ENCODE data around the gene FASN. TPM values are rescaled to one million over a fixed set of nuclear protein-coding genes. Genes with fewer than 3 reads are reported as not detected.

Gene FASN
- total RNA-seq, 4 donors from 2014 or later, result 141 to 424 (median 233) TPM

DNA sequence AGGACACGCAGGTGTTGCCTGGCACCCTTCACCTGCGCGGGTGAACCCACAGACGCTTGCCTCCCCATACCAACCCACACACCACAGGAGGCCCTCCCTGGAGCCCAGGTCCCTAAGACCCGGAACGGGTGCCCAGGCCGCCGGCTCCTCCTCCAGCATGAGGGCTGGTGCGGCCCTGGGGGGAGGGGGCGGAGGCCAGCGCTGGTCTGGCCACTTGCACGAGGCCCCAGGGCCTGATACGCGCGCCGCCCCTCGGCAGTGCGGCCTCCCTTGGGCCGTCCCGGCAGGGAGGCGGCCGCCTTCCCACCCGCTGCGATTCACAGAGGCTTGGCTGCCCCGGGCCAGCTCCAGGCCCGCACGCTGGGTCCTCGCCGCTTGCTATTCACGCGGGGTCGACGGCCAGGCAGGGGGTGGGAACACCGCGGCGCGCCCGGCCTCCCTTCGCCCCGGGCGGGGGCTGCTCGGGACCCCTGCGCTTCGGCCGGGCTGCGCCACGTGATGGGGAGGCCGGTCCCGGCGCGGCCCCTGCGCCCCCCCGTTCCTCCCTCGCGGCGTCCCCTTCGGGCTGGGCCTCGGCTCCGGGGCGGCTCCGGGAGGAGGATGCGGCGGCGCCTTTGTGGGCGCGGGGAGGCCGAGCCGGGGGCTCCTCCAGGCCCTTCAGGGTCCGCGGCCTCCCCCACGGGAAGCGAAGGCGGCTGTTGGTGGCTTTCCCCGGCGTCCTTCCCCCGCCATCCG lies 685 bp downstream of the FASN start:
- intact Hi-C loops (cut with DNase I; ENCODE audit: low total_unique reads), result no loop called here
- no peak for DNase-seq (ENCODE audit: low spot score in 2 of 2)
- H3K4me3 ChIP-seq (ENCODE audit: low read depth, poor library complexity, severe bottlenecking), result peak overlapping the region; percentile 72
- 1% methylated on average over 18 to 43 of the region's 77 CpGs for WGBS, 2 donors
- TF ChIP-seq POLR2A (IDR thresholded peaks at IDR 0.05), result no peak
- TF ChIP-seq, protein P1, sequence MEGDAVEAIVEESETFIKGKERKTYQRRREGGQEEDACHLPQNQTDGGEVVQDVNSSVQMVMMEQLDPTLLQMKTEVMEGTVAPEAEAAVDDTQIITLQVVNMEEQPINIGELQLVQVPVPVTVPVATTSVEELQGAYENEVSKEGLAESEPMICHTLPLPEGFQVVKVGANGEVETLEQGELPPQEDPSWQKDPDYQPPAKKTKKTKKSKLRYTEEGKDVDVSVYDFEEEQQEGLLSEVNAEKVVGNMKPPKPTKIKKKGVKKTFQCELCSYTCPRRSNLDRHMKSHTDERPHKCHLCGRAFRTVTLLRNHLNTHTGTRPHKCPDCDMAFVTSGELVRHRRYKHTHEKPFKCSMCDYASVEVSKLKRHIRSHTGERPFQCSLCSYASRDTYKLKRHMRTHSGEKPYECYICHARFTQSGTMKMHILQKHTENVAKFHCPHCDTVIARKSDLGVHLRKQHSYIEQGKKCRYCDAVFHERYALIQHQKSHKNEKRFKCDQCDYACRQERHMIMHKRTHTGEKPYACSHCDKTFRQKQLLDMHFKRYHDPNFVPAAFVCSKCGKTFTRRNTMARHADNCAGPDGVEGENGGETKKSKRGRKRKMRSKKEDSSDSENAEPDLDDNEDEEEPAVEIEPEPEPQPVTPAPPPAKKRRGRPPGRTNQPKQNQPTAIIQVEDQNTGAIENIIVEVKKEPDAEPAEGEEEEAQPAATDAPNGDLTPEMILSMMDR (IDR thresholded peaks at IDR 0.05), result no peak

DNA sequence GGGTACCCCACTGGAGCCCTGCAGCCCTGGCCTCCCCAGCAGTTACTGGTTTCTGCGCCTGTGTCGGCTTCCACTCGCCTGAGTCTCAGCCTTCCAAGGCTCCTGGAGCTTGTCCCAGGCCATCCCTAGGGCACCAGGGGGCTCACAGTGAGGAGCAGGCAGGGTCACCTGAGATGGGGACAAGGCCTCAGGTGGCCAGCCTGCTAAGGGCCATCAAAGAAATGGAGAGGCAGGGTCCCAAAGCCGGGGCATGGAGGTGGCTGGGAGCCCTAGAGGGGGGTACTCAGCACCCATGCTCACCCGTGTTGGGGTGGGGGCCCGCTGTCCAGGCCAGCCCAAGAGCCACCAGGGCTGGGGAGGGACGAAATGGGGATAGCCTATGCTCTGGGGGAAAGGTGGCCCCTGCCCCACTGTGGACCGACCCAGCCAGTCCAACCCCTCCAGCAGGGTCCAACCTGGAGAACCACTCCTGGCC lies 1.3 kb downstream of the FASN start:
- no peak for DNase-seq (ENCODE audit: low spot score in 2 of 2)
- H3K4me3 ChIP-seq (ENCODE audit: low read depth, poor library complexity, severe bottlenecking), result peak overlapping the region; percentile 72
- intact Hi-C loops (cut with DNase I; ENCODE audit: low total_unique reads), result no loop called here
- WGBS, 2 donors, result 58 to 74% methylated on average over 6 to 8 of the region's 8 CpGs
- TF ChIP-seq POLR2A (IDR thresholded peaks at IDR 0.05), result no peak
- TF ChIP-seq, protein P1 (IDR thresholded peaks at IDR 0.05), result no peak

DNA sequence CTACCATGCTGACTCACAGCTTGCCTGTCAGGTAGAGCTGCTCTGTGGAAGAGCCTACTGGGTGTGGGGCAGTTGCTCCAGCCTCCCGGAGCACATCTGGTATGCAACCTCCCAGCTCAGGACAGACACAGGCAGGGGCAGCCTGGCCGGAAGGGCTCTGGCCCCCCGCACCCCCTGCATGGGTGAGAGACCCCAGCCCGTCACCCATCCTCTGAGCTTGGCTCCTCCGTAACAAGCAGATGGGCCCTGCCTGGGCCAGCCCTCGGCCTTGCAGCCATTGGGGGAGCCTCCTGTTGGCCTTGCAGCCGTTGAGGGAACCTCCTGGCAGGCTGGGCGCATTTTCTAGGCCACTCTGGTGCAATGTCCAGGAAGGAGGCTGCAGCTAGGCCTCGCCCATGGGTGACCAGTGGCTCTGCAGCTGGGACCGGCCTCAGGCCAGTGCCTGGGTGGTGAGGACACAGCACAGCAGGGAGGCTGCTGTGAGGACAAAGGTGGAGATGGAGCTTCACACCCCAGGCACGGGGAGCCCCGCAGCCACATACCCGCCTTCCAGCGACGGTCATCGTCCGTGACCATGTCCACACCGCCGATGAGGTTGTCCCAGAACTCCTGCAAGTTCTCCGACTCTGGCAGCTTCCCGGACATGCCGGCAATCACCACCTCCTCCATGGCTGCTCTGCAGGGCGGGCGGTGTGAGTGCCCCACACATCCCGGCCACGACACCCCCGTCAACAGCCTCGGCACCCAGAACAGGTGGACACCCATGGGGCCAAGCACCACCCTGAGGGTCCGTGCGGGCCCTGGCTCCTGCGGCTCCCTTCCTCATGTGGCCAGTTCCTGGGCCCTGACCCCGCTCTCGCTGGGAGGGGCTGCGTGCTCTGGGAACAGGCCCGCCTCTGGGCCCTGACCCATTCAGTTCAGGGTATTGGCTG lies 2.0 kb downstream of the FASN start:
- TF ChIP-seq, protein P1 (IDR thresholded peaks at IDR 0.05), result no peak
- no peak for TF ChIP-seq POLR2A (IDR thresholded peaks at IDR 0.05)
- no peak for DNase-seq (ENCODE audit: low spot score in 2 of 2)
- WGBS, 2 donors, result 95 to 96% methylated on average over 33 to 34 of the region's 35 CpGs
- intact Hi-C loops (cut with DNase I; ENCODE audit: low total_unique reads), result no loop called here
- no peak overlapping the region for H3K4me3 ChIP-seq (ENCODE audit: low read depth, poor library complexity, severe bottlenecking)

DNA sequence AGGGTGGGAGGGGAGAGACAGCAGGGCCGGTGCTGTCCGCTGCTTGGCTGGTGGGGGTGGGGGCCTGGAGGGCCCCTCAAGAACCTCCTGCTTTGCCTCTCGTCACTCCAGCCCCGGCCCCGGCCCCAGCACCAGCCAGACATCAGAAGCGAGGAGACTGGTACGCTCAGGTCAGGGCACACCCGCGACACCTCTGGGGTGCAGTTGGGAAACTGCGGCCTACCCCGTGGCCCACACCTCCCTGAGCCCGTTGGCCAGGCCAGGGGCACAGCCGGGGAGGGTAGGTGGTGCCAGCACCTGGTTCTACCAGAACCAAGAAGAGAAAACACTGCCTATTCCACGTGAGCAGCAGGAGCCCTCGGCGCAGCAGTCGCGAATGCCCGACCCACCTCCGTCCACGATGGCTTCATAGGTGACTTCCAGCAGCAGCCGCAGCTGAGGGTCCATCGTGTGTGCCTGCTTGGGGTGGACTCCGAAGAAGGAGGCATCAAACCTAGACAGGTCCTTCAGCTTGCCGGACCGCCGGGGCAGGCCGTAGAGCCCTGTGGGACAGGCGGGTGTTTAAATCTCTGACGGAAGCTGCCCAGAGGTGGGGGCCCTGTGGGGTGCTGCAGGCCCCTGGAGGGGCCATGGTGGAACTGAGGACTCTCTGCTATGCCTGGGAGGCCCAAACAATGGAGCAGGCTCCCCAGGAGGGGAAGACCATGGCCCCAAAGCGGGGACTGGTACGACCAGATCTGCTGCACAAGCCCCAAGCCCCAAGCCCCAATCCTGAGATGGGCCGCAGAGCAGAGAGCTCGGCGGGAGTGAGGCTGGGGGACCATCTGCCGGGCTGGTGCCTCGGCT lies 2.9 kb downstream of the FASN start:
- 87 to 90% methylated on average over 20 to 37 of the region's 37 CpGs for WGBS, 2 donors
- DNase-seq (ENCODE audit: low spot score in 2 of 2), result no peak
- no peak for TF ChIP-seq POLR2A (IDR thresholded peaks at IDR 0.05)
- TF ChIP-seq, protein P1 (IDR thresholded peaks at IDR 0.05), result no peak
- intact Hi-C loops (cut with DNase I; ENCODE audit: low total_unique reads), result no loop called here
- H3K4me3 ChIP-seq (ENCODE audit: low read depth, poor library complexity, severe bottlenecking), result no peak overlapping the region

DNA sequence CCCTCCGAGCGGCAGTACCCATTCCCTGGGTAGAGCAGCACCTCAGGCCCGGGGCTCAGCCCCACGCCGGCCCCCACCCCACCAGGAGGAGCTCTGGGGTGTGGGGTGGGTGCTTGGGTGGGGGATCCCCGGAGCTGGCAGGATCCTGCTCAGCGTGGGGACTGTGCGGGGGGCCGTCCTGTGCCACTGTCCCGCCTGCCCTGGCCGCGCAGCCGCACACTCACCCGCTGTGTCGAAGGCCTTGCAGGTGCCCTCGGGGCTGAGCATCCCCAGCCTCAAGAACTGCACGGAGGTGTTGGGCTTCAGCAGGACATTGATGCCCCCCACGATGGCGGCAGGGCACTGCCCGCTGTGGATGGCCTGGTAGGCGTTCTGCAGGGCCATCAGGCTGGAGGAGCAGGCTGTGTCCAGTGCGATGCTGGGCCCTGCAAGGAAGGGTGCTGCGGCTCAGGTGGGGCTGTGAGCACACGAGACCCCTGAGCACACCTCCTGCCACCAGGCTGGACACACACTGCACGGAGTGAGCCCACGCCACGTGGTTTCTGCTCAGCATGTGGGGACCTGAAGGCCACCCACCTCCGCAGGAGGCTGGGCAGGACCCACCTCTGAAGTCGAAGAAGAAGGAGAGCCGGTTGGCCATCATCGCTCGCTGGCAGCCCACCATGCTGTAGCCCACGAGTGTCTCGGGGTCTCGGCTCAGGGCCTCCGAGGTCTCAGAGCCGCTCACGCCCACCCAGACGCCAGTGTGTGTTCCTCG lies 4.9 kb downstream of the FASN start:
- no peak for DNase-seq (ENCODE audit: low spot score in 2 of 2)
- no peak overlapping the region for H3K4me3 ChIP-seq (ENCODE audit: low read depth, poor library complexity, severe bottlenecking)
- 88 to 96% methylated on average over 12 to 23 of the region's 40 CpGs for WGBS, 2 donors
- intact Hi-C loops (cut with DNase I; ENCODE audit: low total_unique reads), result no loop called here
- no peak for TF ChIP-seq POLR2A (IDR thresholded peaks at IDR 0.05)
- TF ChIP-seq, protein P1 (IDR thresholded peaks at IDR 0.05), result no peak
